Stimulated activated naive CD8-positive, alpha-beta T cell treated with anti-CD3 and anti-CD28 coated beads, Interleukin-15, Interleukin-2, amounts not matched to agents 100 U/mL and 50 U/mL, for 24 hours (primary cell): ENCODE data around the gene SF3B4.
"Not testable (repeated sequence)": the region's sequence is repeated elsewhere in the genome, so short reads cannot be mapped to it uniquely, and the experiment has no call there.

Experiments
- ATAC-seq: fragments of 150-1000 bp; cut with Tn5 transposase; one replicate; pipeline ENCODE4 v1.10.0; 2021
- DNase-seq: peaks from one replicate; pipeline ENCODE4 v3.0.0; 2021

SF3B4 gene, protein sequence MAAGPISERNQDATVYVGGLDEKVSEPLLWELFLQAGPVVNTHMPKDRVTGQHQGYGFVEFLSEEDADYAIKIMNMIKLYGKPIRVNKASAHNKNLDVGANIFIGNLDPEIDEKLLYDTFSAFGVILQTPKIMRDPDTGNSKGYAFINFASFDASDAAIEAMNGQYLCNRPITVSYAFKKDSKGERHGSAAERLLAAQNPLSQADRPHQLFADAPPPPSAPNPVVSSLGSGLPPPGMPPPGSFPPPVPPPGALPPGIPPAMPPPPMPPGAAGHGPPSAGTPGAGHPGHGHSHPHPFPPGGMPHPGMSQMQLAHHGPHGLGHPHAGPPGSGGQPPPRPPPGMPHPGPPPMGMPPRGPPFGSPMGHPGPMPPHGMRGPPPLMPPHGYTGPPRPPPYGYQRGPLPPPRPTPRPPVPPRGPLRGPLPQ

DNA sequence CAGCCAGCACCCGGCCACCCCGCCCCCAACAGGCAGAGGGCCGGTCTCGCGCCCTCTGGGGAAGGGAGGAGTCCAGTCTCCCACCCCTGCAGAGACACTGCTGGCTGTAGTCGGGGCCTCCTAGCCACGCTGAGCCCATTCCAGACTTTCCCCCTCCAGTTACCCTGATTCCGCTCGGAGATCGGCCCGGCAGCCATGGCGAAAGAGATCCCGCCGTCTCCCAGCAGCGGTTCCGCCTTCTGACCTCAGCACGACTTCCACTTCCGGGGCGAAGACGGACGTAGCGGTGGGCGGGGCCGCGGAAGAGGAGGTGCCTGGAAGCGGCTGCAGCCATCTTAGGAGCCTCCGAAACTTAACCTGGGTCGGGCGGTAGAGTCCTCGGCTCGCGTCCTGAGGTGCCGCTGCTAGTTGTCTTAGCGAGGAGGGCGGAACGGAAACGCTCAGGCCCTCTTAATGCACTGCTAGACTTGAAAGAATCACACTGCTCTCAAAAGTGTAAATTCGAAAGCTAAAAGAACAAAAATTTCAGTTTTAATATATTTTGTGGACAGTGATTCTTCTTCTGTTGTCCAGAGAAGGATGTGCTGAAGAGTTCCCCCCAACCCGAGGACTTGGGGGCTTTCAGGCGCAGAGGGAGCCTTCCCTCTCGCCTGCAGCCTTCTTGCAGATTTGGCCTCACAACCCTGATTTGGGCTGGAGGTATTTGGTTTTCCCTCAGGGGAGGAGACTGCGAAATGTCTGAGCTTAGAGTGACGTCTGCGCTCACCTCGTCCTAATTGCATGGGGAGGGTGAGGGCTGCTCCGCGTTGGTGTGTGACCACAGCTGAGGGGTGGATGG, at the start of gene SF3B4:
SF3B4 (minus strand) TSS at position 241 of the 838 bp plus-strand sequence; CDS start at position 197, 44 bp downstream.
- ATAC-seq, result peak; percentile 95
- DNase-seq, result peak; percentile 96

DNA sequence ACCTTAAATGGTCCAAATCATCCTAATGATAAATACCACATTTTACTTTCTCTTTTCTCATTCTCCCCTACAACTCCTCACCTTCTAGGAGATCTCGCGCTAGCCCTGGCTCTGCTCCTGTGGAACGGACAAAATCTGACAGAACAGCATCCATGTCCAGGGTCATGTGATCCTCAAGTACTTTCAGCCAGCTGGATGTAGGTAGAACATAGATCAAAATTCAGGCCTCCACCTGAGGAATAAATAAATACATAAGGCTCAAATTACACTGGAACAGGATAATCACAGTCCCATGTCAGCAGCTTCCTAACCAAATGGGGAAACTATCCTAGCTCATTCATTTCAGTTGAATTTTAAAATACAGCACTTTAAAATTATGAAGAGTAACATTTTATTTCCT, 49.7 kb upstream of the SF3B4 start:
- no peak for ATAC-seq

DNA sequence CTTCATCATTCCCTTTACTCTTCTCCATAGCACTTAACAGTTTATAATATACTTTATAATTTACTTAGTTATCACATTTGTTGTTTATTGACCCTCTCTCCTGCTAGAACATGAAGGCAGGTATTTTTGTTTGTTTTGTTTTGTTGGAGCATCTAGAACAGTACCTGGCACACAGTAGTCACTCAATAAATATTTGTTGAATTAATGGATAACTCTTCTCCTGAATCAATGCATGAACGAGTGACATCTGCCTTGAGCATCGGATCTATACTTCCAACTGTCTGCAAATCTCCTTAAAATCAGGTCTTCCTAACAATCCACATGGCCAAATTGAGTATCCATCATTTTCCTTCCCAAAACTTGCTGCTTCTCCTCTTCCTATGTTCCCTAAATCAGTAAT, 44.9 kb upstream of the SF3B4 start:
- DNase-seq (no peak), ATAC-seq (no peak)

More for the DNA sequence above, 49.7 kb upstream of the SF3B4 start:
- no peak for DNase-seq

DNA sequence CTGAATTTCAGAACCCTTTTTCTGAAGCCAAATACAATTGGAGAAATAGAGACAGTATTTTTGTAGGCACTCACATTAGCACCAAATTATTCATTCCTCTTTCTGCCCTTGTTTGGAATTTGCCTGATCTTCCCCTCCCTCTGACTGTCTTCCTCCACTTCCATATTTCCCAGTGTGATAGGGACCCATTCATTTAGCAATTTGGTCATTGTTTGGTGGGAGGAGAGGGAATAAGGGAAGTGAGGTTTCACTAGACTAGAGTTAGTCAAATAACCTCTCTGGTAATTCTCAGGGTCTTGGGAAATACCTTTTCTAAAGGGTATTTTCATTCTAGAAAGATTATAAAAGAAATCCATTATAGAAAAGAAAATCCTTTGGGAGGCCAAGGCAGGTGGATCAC, 40.0 kb upstream of the SF3B4 start:
- ATAC-seq, result no peak
- DNase-seq, result no peak

DNA sequence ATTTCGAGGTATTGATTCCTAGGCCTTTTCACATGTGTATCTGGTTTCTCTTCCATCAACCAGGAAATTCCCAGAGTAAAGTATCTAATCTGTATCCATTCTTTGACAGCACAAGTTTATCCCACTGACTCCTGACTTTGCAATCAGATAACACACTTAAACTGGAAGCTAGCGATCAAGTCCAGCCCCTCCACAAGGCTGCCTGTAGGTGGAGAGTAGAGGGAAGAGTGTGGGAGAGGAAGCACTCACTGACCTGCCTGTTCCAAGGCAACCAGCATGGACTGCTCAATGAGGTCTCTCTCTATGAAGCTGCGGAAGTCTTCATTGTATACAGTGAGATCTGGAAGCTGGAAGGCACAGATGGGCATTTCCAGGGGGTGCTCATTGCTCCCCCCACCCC, 39.4 kb upstream of the SF3B4 start:
- no peak for DNase-seq
- no peak for ATAC-seq

DNA sequence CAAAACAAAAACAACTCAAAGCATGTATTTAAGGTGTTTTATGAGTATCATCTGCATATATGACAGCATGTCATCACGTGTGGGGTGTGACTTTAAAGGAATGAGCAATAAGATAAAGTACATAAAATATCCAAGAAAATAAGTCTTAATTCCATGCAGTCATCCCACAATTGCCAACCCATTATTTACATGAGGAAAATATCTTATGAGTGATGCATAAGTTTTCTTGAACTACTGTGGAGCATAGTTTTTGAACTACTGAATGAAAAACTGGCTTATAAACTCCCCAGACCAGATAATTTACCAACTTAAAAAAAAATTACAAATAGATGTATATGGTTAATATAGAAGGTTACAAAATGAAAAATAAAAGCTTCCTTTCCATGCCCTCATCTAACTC, 38.8 kb upstream of the SF3B4 start:
- DNase-seq (no peak), ATAC-seq (no peak)

DNA sequence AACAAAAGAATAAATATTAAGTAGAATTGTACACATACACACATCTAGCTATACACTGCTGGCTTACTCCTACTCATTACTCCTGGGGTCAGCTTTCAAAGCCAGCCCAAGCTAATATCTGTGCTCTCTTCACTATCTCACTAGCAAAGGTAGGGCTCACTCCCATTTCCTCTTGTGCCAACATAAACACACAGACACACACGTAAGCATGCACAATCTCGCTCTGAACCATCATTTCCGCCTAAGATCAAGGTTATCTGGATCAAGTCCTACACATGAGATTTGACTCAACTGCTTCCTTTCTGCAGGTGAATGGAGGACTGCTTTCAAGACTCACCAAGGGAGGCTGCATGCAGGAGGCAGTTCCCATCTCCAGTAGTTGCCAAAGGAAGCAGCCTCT, 37.8 kb upstream of the SF3B4 start:
- DNase-seq (no peak), ATAC-seq (no peak)

DNA sequence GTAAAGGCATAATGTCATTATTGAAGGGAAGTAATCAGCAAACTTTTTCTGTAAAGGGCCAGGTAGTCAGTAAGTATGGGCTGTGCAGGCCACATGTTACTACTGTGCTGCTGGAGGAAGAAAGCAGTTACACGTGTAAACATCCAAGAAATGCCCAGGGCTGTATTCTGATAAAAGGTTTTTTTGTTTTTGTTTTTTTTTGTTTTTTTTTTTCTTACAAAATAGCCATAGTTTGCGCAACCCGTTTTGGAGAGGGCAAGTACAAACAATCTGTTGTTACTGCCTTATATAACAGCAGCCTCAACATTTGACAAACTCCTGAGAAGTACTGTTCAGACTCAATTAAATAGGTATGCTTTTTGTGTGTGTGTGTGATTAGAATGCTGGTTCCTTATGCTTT, 35.8 kb upstream of the SF3B4 start:
- no peak for ATAC-seq
- DNase-seq, result no peak

DNA sequence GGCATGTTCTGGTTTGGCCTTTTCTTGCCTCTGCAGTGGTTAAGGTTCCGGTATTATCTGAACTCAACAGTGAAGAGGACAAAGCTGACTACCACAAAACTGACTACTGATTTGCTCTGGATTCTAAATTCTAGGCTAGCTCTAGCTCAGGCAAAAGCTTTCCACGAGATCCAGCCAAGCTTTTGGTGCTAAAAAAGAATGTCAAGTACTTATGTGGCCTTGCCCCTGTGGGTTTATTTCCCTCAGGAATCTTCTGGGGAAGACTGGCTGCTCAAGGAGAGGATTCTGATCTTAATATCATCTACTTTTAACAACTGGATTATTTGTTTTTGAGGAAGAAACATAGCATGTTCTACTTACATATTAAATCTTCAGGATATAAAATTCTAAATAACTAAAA, 35.1 kb upstream of the SF3B4 start:
- DNase-seq (no peak), ATAC-seq (no peak)

DNA sequence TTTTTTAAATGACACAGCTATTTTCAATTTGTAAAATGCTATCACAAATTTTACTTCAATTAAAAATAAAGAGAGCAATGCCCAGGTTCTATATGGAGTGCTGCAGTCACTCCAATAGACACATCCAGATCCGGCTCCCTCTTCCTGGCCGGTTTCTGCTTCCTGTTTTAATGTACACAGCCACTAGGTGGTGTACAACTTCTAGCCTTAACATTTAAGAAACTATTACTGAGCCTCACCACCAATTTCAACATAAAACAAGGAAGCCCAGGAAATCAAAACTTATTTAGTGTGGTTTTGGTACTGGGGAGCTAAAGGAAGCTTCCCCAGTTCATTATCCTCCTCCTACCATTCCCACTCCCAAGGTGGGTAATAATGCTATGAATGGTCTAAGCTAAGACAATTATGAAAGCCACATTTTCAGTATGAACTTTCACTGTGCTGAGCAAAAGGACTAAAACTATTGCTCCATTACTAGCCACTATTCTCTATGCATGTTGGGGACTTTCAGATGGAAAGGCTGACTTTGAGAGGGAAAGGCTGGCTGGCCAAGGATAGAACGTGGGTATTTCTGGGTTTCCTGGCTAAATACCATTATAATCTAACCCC, 34.5 kb upstream of the SF3B4 start:
- ATAC-seq (peak; percentile 57), DNase-seq (peak; percentile 15)

DNA sequence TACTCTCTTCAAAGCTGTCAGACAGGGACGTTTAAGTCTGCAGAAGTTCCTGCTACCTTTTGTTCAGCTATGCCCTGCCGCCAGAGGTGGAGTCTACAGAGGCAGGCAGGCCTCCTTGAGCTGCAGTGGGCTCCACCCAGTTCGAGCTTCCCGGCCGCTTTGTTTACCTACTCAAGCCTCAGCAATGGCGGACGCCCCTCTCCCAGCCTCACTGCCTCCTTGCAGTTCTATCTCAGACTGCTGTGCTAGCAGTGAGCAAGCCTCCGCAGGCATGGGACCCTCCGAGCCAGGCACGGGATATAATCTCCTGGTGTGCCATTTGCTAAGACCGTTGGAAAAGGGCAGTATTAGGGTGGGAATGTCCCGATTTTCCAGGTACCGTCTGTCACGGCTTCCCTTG, 29.9 kb upstream of the SF3B4 start:
- not testable (repeated sequence) for DNase-seq, ATAC-seq

DNA sequence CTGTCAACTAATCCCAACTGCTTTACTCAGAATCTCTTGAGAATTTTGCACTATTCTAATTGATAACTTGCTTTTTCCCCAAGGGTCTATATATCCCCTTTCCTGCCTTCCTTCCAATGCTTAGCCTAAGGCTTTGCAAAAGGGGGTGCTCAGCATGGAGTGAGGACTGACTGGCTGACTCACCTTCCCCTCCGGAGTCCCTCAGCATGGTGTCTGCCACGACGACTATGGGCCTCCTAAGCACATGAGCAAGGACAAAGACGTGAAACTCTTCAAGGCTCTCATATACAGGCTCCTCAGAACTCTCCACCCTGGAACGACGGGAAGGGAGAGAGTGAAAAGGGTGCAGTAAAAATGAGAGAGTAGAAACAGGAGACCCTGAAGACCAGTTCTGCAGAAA, 22.3 kb upstream of the SF3B4 start:
- DNase-seq (no peak), ATAC-seq (no peak)

DNA sequence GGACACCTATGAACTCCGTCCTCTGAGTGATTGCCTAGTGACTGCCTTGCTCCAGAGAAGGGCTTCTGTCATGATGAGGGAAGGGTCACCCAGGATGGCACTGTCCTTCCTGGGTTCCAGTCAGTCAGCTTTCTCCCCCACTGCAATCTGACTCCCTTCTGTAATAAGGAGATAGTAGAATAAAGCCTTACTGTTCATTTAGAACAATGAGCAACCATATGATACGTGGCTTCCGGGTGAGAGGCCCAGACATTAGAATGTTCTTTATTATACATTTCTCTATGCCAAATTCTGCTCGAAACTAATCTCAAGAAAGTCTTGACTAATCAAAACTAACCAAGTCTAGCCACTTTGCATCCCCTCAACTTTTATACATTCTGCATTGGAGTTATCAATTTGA, 17.6 kb upstream of the SF3B4 start:
- ATAC-seq, result no peak
- DNase-seq, result no peak

DNA sequence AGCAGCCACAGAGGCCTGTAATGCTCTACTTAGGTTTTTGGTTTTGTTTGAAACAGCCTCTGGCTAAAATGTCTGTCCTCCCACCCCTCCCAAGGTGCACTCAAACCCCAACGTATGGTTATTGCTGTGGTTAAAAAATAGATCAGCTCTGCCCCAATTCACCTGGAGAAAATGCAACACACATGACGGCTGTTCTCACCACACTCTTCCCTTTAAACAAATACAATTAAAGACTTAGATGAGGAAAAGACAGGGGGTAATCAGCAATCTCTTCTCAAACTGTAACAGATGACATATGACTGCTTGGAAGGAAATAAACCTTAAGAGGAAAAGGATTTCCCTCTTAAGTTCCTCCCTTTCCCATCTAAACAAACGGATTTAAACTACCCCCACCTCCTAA, 15.3 kb upstream of the SF3B4 start:
- no peak for DNase-seq
- ATAC-seq, result no peak

DNA sequence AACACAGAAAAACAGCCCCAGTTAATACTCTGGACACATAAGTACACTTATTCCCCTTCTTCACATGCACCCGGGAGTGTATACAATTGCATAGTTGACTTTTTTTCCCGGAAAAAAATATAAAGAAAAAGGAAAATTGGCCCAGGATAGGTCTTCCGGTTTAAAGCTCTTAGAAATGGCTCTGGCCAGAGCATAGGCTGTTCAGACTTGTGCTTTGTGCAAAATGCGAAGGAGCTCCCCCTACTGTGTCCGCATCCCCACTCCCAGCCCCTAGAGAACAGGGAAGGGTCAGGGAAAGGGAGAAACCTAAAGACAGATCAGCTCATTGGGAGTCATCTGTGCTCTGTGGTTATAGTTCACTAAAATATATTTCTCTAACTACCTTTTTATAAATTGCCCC, 14.6 kb upstream of the SF3B4 start:
- no peak for ATAC-seq
- no peak for DNase-seq

DNA sequence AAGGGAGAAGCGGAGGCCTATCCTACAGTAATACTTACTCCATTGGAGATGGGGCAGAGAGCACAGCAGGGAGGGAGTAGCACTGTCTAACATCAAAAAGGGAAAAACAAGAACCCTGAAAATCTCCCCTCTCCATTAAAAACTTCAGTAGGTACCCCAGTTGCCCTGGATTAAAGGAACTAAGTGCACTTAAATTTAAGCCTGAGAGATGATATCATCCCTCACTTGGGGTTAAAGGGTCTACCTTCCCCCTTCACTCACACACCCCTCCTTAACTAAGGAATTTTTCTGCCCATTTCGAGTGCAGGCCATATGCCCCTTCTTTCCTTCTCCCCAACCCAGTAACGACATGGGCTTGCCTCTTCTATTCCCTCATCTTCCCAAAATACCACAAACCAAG, 12.8 kb upstream of the SF3B4 start:
- no peak for DNase-seq
- ATAC-seq, result no peak

DNA sequence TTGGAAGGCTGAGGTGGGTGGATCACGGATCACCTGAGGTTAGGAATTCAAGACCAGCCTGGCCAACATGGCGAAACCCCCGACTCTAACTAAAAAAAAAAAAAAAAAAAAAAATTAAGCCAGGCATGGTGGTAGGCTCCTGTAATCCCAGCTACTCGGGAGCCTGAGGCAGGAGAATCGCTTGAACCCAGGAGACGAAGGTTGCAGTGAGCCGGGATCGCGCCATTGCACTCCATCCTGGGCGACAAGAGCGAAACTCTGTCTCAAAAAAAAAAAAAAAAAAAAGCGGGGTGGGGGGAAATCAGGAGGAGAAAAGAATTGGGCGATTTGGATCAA, 11.0 kb upstream of the SF3B4 start:
- not testable (repeated sequence) for DNase-seq, ATAC-seq

DNA sequence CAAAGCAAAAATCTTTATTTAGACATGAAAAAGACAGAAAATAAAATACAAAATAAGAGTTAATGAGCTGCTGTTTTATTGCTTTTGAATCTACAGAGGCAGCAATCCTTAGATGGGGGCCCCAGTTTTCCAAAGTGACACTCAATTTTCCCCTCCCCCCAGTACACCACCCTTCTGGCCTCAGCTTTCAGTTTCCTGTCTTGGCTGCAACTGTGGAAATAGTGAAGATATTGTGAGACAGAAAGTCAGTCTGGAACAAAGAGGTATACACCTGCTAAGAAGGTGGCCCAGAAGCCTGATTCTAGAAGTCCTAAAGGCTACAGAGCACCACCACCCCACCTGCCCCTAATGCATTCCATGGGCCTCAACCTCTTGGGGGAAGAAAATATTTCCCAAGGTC, 10.2 kb upstream of the SF3B4 start:
- no peak for DNase-seq
- peak; percentile 72 for ATAC-seq

DNA sequence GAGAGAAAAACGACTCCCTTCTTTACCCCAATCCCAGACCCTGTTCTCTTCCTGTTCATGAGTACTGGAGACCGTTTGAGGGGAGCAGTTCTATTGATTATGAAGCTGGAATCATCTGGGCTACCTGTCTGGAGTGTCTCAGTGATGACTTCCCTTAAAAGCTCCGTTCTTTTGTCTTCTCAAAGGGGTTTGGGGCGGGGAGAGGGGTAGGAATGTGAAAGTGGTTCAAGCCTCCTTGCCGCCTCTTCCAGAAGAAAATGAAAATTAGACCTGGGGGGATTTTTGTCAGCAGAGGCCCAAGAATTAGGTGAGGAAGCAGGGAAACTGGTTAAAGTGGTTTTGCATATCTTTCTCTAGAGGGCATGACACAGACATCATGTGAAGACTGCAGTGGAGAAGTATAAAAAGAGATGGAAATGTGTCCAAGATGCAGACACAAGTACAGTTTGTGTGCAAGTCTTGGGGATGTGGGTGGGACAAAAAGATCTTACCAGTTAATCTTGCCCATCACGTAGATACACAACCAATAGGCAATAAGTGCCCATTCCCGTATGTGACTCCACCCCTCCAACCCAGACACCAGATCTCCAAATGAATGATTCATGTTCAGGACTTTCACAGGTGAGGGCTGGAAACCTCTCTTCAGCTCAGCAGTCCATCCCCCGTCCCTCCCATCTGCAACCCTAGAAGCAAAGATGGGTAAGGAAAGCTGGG, 9.5 kb upstream of the SF3B4 start:
- DNase-seq, result no peak
- no peak for ATAC-seq

DNA sequence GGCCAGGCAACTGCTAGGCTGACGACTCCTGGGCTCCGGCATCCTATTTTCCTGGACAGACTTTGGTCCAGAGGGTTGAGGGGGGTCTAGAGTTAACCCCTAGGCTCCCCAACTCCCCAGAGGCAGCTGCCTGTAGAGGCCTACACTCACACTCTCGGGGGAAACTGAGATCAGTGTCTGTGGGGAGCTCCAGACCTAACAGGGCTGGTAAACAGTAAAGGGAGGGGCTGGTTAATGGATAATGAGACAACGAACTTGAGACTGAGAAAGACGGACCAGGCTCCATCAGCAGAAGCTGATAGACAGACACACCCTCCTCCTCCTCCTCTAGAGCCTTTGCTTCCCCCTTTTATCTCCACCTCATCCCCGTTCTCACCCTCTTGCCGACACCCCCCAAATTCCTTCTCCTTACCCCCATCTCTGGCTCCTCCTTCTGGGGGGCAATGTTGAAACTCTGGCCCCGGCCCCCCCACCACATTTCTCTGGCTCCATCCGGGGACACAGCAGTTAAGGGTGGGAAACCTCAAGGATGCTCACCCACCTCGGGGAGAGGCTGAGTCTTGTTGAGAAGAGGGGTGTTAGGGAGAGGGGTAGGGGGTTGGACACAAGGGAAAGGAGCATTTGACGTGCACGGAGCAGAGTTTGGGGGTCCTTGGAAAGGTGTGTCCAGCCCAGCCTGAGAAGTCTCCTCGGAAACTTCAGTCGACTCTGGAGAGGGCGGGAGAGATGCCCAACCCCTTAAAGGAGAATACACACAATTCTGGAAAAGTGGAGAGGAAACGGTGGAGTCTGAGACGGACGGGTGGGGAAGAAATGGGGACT, 8.8 kb upstream of the SF3B4 start, which contains the start of gene MTMR11:
MTMR11 (minus strand) TSS at position 710 of the 822 bp plus-strand sequence; CDS start at position 478, 232 bp downstream.
- ATAC-seq, result no peak
- no peak for DNase-seq

DNA sequence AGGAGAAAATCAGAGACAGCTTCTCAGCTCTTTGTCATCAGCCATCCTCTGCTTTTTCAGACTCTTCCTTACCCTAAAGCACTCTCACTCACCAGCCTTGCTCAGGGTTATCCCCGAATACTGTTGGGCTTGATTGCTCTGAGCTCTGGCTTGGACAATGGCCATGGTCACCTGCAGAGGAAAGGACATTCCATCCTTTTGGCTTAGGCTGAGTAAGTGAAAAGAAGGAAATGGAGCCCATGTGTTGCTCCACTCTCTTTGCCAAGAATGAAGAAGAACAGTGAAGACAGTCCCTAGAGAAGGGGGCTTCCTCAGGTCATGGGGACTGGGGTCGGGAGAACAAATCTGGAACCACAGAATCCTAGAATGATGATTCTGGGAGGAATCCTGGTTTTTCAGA, 6.8 kb upstream of the SF3B4 start:
- no peak for ATAC-seq
- DNase-seq, result no peak
